H1 (cell line): ENCODE data around the gene GLDC. TPM values are rescaled to one million over a fixed set of nuclear protein-coding genes. Genes with fewer than 3 reads are reported as not detected.

Experiments used
- CTCF ChIA-PET: fragments of 300-600 bp; sonication (Branson Sonifier 250); formaldehyde crosslinking; loops from one replicate; lab custom pipeline; 2021; ENCODE audit not compliant: partially characterized antibody; lab: Charles Lee
- POLR2A ChIA-PET: fragments of 300-600 bp; sonication (Branson Sonifier 250); formaldehyde crosslinking; loops from one replicate; lab custom pipeline; 2021; ENCODE audit warnings: inconsistent platforms; ENCODE audit not compliant: partially characterized antibody; lab: Charles Lee
- DNase-seq, 2 experiments: peaks; one replicate each; pipeline versions ENCODE4 v3.0.0 to v3.0.0-alpha.2; 2010 to 2022; ENCODE audit warnings: low spot score in 2 of 2, low read depth in 1 of 2, mixed read lengths in 1 of 2
- FAIRE-seq: peaks from 2 replicates; lab custom pipeline; 2011; peaks lifted over from hg19 to GRCh38; lab: Jason Lieb, UNC
- H2AFZ ChIP-seq: 2 replicates; pipeline ENCODE4 v1.8.1; 2012; ENCODE audit warnings: low read length, inconsistent platforms
- H2AK5ac ChIP-seq: 2 replicates; pipeline ENCODE4 v1.6.1; 2013; ENCODE audit warnings: low read depth, low read length
- H2BK120ac ChIP-seq: replicated peaks from 2 replicates; pipeline ENCODE3; 2013; ENCODE audit warnings: low read depth, low read length, inconsistent platforms
- H2BK12ac ChIP-seq: 2 replicates; pipeline ENCODE4 v1.6.1; 2013; ENCODE audit warnings: low read depth, low read length
- H2BK15ac ChIP-seq: 2 replicates; pipeline ENCODE4 v1.6.1; 2013; ENCODE audit warnings: low read length
- H2BK20ac ChIP-seq: 2 replicates; pipeline ENCODE4 v1.6.1; 2013; ENCODE audit warnings: low read length
- H2BK5ac ChIP-seq: 2 replicates; pipeline ENCODE4 v1.6.1; 2013; ENCODE audit warnings: low read depth, low read length
- H3K14ac ChIP-seq: 2 replicates; pipeline ENCODE4 v1.6.1; 2013; ENCODE audit warnings: inconsistent platforms; ENCODE audit not compliant: insufficient read length
- H3K18ac ChIP-seq: 2 replicates; pipeline ENCODE4 v1.6.1; 2013; ENCODE audit warnings: low read length; ENCODE audit errors: extremely low read depth
- H3K23ac ChIP-seq: 2 replicates; pipeline ENCODE4 v1.6.1; 2013; ENCODE audit warnings: inconsistent platforms; ENCODE audit not compliant: insufficient read length
- H3K23me2 ChIP-seq: 2 replicates; pipeline ENCODE4 v1.6.1; 2013; ENCODE audit warnings: low read depth, low read length
- H3K27ac ChIP-seq: 2 replicates; pipeline ENCODE4 v1.6.1; 2011; ENCODE audit warnings: low read depth, low read length, inconsistent platforms
- H3K27me3 ChIP-seq, 4 experiments: replicated peaks in 1 of 4; 1 replicate in 1 of 4; 2 replicates in 3 of 4; pipeline versions ENCODE4 v1.6.1 to v1.8.1; 2011 to 2013; ENCODE audit warnings: low read length in 3 of 4, mild to moderate bottlenecking in 3 of 4, inconsistent platforms in 2 of 4, mixed read lengths in 2 of 4, moderate library complexity in 1 of 4; ENCODE audit not compliant: control insufficient read depth in 3 of 4, insufficient read depth in 3 of 4; ENCODE audit errors: extremely low read depth in 1 of 4
- H3K36me3 ChIP-seq, 4 experiments: 2 replicates each; pipeline versions ENCODE4 v1.6.1 to v1.8.1; 2011 to 2013; ENCODE audit warnings: mild to moderate bottlenecking in 4 of 4, low read length in 3 of 4, moderate library complexity in 2 of 4, control low read depth in 1 of 4, inconsistent platforms in 1 of 4; ENCODE audit not compliant: insufficient read depth in 4 of 4, control insufficient read depth in 2 of 4
- H3K4ac ChIP-seq: replicated peaks from 2 replicates; pipeline ENCODE3; 2013; ENCODE audit warnings: low read length, low read depth, mixed read lengths, inconsistent platforms; ENCODE audit not compliant: insufficient read length
- H3K4me1 ChIP-seq, 4 experiments: replicated peaks in 1 of 4; 1 replicate in 1 of 4; 2 replicates in 3 of 4; pipeline versions ENCODE4 v1.6.1 to v1.8.1; 2011 to 2013; ENCODE audit warnings: low read length in 3 of 4, inconsistent platforms in 2 of 4, mixed read lengths in 1 of 4; ENCODE audit not compliant: insufficient read depth in 4 of 4, control insufficient read depth in 3 of 4
- H3K4me2 ChIP-seq, 2 experiments: 2 replicates each; pipeline versions ENCODE4 v1.6.1 to v1.8.1; 2011 to 2013; ENCODE audit warnings: low read depth in 2 of 2, low read length in 2 of 2, control low read depth in 1 of 2, inconsistent platforms in 1 of 2, mild to moderate bottlenecking in 1 of 2; ENCODE audit not compliant: insufficient read depth in 1 of 2
- H3K4me3 ChIP-seq, 4 experiments: fragments of 200-600, 300-600 bp in 1 of 4; sonication (generic), shearing (Covaris generic), sonication (Bioruptor Twin) in 1 of 4; 2 replicates each; pipeline versions ENCODE4 v1.5.1 to v1.8.1; 2011 to 2016; ENCODE audit warnings: low read length in 4 of 4, low read depth in 3 of 4, control low read depth in 2 of 4, inconsistent platforms in 2 of 4, mild to moderate bottlenecking in 2 of 4, mixed read lengths in 1 of 4, moderate library complexity in 1 of 4; ENCODE audit not compliant: insufficient read depth in 2 of 4; ENCODE audit errors: extremely low read depth in 1 of 4
- H3K56ac ChIP-seq: replicated peaks from 2 replicates; pipeline ENCODE3; 2013; ENCODE audit warnings: low read depth, mild to moderate bottlenecking, mixed read lengths, low read length, inconsistent platforms; ENCODE audit not compliant: insufficient read length
- H3K79me1 ChIP-seq: 2 replicates; pipeline ENCODE4 v1.6.1; 2013; ENCODE audit warnings: low read depth, low read length, control low read depth
- H3K79me2 ChIP-seq, 2 experiments: 2 replicates each; pipeline versions ENCODE4 v1.6.1 to v1.8.1; 2012 to 2013; ENCODE audit warnings: low read length in 2 of 2, mild to moderate bottlenecking in 2 of 2, inconsistent platforms in 1 of 2; ENCODE audit not compliant: insufficient read depth in 2 of 2, control insufficient read depth in 1 of 2
- H3K9ac ChIP-seq, 4 experiments: replicated peaks in 1 of 4; 1 replicate in 1 of 4; 2 replicates in 3 of 4; pipeline versions ENCODE4 v1.6.1 to v1.8.1; 2011 to 2013; ENCODE audit warnings: low read depth in 3 of 4, low read length in 3 of 4, control low read depth in 2 of 4, mild to moderate bottlenecking in 2 of 4, moderate library complexity in 2 of 4, inconsistent platforms in 1 of 4; ENCODE audit errors: extremely low read depth in 1 of 4
- H3K9me3 ChIP-seq, 2 experiments: 2 replicates each; pipeline versions ENCODE4 v1.6.1 to v1.8.1; 2012 to 2013; ENCODE audit warnings: mild to moderate bottlenecking in 2 of 2, moderate library complexity in 2 of 2, control low read depth in 1 of 2, inconsistent platforms in 1 of 2, low read depth in 1 of 2, low read length in 1 of 2, mixed read lengths in 1 of 2; ENCODE audit not compliant: insufficient read depth in 2 of 2
- H4K20me1 ChIP-seq, 2 experiments: replicated peaks in 1 of 2; 2 replicates each; pipeline versions ENCODE3 to v1.8.1; 2011 to 2013; ENCODE audit warnings: inconsistent platforms in 2 of 2, low read length in 2 of 2, mild to moderate bottlenecking in 1 of 2; ENCODE audit not compliant: insufficient read depth in 2 of 2, control insufficient read depth in 1 of 2
- H4K5ac ChIP-seq: 2 replicates; pipeline ENCODE4 v1.6.1; 2013; ENCODE audit warnings: low read length, low read depth, mixed read lengths, inconsistent platforms; ENCODE audit not compliant: insufficient read length
- H4K8ac ChIP-seq: 2 replicates; pipeline ENCODE4 v1.8.0; 2013; ENCODE audit warnings: mild to moderate bottlenecking, moderate library complexity, low read length, inconsistent platforms; ENCODE audit not compliant: insufficient read depth; ENCODE audit errors: extremely low read depth
- H4K91ac ChIP-seq: replicated peaks from 2 replicates; pipeline ENCODE3; 2013; ENCODE audit warnings: low read length, mixed read lengths, inconsistent platforms; ENCODE audit not compliant: insufficient read length
- GABPA ChIP-seq: IDR thresholded peaks from 2 replicates; pipeline ENCODE4 v1.6.1; 2011; ENCODE audit warnings: mild to moderate bottlenecking, low read length, moderate library complexity, borderline replicate concordance; ENCODE audit not compliant: insufficient read depth
- POLR2A ChIP-seq, 2 experiments: IDR thresholded peaks; 1 replicate in 1 of 2; 2 replicates in 1 of 2; pipeline ENCODE4 v1.6.1; 2011; ENCODE audit warnings: low read depth in 2 of 2, low read length in 2 of 2, mild to moderate bottlenecking in 2 of 2; ENCODE audit errors: control extremely low read depth in 1 of 2
- SUZ12 ChIP-seq: fragments of 200-600 bp; sonication (generic); IDR thresholded peaks from 2 replicates; pipeline ENCODE4 v1.6.1; 2012; ENCODE audit warnings: mild to moderate bottlenecking, inconsistent platforms, low read length, moderate library complexity, mixed read lengths
- WGBS, 2 experiments: shearing (Covaris generic) in 1 of 2; methylation state at CpG; one replicate each; pipeline versions ENCODE4 v1.1.6 to v1.1.7; 2013 to 2015; ENCODE audit warnings: low lambda C conversion rate in 2 of 2, mixed read lengths in 2 of 2, inconsistent platforms in 1 of 2, low coverage in 1 of 2, missing lambda C conversion rate in 1 of 2; ENCODE audit not compliant: insufficient replicate concordance in 2 of 2, insufficient coverage in 1 of 2, insufficient read length in 1 of 2; ENCODE audit errors: extremely low coverage in 1 of 2, missing lambda C conversion rate in 1 of 2; 5-methylcytosine and 5-hydroxymethylcytosine counted together
- polyA plus RNA-seq, 7 experiments: library from polyadenylated mRNA; depleted of rRNA in 3 of 7; stranded (reverse) in 5 of 7; unstranded in 2 of 7; fragments of >200 nt in 5 of 7; fragments of 200-250 nt in 2 of 7; gene quantifications; 1 replicate in 5 of 7; 2 replicates in 1 of 7; 4 replicates in 1 of 7; pipeline versions ENCODE4 v1.2.1 to v1.2.3, GENCODE V29; 2011 to 2013; ENCODE audit warnings: missing spikeins in 2 of 7, mixed read lengths in 2 of 7
- total RNA-seq: library from RNA; stranded (reverse); fragmentation: NEBNext Ultra II Directional; extraction: Animal tissue kit (Norgen Biotek cat#: 25700); gene quantifications from 2 replicates; pipeline ENCODE4 v1.2.1, GENCODE V29; 2021

The GLDC gene
- total and polyA plus RNA-seq, 2 of the 8 experiments (the other 6 are each of a cell fraction or from before 2014, with no cell fraction given) = 48.8 to 101 TPM

- Histone ChIP-seq H2BK12ac (no peak overlapping the region), H3K27ac (no peak overlapping the region), H3K18ac (no peak overlapping the region), H3K79me1 (no peaks in the 10 kb centered on the region), H4K8ac (no peak overlapping the region), H3K56ac (no peak overlapping the region), H3K23ac (no peak overlapping the region), H2BK5ac (no peak overlapping the region), H3K9ac (no peak overlapping the region), H3K14ac (no peak overlapping the region), H2BK120ac (no peak overlapping the region), H3K4me1 (peaks cover 0 to 3% (median 0%) of the 10 kb centered on the region in 4 experiments; a peak in 3 of 7 replicates), H4K91ac (no peak overlapping the region), H3K27me3 (no peaks in the 10 kb centered on the region), H3K9me3 (no peaks in the 10 kb centered on the region; a peak in 1 of 4 replicates), H3K79me2 (no peaks in the 10 kb centered on the region), H4K5ac (no peak overlapping the region), H2BK15ac (no peak overlapping the region), H3K36me3 (no peaks in the 10 kb centered on the region; a peak in 1 of 8 replicates), H3K23me2 (peaks cover 2% of the 10 kb centered on the region; the same call in 1 of the 2 replicates), H2BK20ac (no peak overlapping the region), H2AFZ (no peak overlapping the region), H3K4me2 (no peak overlapping the region), H4K20me1 (peaks cover 0 to 2% of the 10 kb centered on the region in 2 experiments), H2AK5ac (no peak overlapping the region), H3K4ac (no peak overlapping the region), H3K4me3 (no peak overlapping the region)
- CTCF ChIA-PET = interaction anchor here (0.5 to 1.6 kb wide), 11 partner anchors 9 to 172 kb away, joined by 3 to 7 read pairs (median 3); no protein-coding TSS in a partner anchor
- TF ChIP-seq SUZ12 (no peak), GABPA (no peak), POLR2A (IDR thresholded peaks at IDR 0.05; ENCODE audit: control extremely low read depth in 1 of 2, low read depth in 2 of 2, low read length in 2 of 2) (no peak)
- POLR2A ChIA-PET = interaction anchor here (1.0 kb wide), 1 partner anchor 15 kb away, joined by 6 read pairs; no protein-coding TSS in a partner anchor
- WGBS, 2 experiments = 82% methylated on average over 2 of the region's 2 CpGs; no CpG with 5 or more reads in 1 of the 2 experiments
- no peak for DNase-seq
- no peak for FAIRE-seq
Observed at GRCh38 chr9:6525326-6526045, 120.0 kb downstream of the GLDC start.
